HG02870 (cell line): ENCODE results near the gene CLOCK.
A peak's percentile ranks its signal among the peaks of the same experiment; 100 is the strongest.
"Not testable (repeated sequence)": the region's sequence is repeated elsewhere in the genome, so short reads cannot be mapped to it uniquely, and the experiment has no call there.

Experiments
- ATAC-seq: cut with Tn5 transposase; IDR thresholded peaks from one replicate; pipeline ENCODE4 v1.9.1; 2021; ENCODE audit warnings: mild to moderate bottlenecking, moderate library complexity; ENCODE audit not compliant: unreplicated experiment

CLOCK gene

GRCh38 chr4:55546756-55547465 lies at the start of gene CLOCK:
TSS of gene CLOCK (minus strand) at chr4:55546909. CDS start at chr4:55482785, 64,124 bp downstream.
- peak; percentile 68 for ATAC-seq

GRCh38 chr4:55592014-55592413 lies 45.3 kb upstream of the CLOCK start, which contains the start of gene PDCL2:
TSS of gene PDCL2 (minus strand) at chr4:55592245. CDS start at chr4:55592109, 136 bp downstream.
- no peak for ATAC-seq

GRCh38 chr4:55588160-55588559 lies 41.5 kb upstream of the CLOCK start:
- no peak for ATAC-seq

- not testable (repeated sequence) for ATAC-seq
Observed at GRCh38 chr4:55582773-55583172, 36.1 kb upstream of the CLOCK start.

DNA sequence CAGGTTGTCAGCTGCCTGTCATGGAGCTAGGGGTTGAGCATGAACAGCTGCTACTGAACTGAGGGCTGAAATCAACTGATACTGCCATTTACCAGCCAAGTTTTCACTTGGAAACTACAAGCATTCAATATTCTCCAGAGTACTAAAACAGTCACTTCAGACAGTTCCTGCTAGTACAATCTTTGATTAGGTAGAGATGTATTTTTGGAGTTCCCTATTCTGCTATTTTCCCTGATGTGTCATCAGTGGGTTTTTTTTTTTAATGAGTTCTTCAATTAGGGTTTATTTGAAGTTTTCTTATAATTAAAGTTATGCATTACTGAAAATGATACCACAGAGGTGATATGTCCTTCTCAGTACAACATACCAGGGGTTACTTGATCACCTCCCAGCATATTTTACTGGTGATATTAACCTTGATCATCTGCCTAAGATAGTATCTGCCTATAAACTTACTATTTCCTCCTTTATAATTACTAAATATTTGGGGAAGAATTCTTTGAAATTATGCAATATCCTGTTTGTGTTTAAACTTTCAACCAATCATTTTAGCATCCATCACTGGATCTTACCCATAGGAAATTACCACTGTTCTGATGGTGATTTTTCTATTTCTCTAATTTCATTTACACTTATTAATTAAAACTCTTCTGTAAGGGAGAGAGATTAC lies 31.8 kb upstream of the CLOCK start:
- no peak for ATAC-seq

- ATAC-seq, result no peak
Observed at GRCh38 chr4:55575513-55575912, 28.8 kb upstream of the CLOCK start.

DNA sequence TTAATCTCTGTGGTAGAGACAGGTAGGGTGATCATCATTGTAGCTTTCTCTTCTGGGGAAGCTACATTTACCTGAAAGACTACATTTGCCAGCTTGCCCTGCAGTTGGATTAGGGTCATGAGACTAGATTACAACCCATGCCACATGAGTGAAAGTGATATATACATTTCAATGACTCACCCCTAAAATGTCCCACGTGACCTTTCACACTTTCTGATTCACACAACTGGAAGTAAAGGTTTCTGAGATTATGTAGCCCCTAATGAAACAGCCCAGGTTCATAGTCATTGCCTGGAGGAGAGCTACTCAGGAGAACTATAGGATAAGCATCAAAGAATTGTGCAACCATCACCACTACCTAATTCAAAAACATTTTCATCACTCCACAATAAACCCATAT lies 27.5 kb upstream of the CLOCK start:
- no peak for ATAC-seq

DNA sequence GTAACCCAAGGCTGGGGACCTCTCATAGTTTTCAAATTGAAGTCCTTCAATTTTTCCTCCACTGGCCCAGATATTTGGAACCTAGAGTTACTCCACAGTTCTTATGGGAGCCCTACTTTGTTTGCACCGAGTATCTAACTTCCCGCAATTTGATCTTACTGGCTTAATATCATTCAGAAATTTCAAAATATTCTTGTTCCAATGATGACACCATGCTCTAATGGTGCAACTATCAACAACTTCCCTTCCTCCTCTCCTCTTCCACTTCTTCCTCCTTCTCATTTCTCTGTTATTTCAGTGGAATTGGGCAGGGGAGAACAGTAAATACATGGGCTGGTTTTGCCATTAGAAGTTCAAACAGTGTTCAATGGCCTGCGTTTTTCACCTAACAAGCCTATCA lies 25.1 kb upstream of the CLOCK start:
- no peak for ATAC-seq

GRCh38 chr4:55568905-55569504 lies 22.3 kb upstream of the CLOCK start:
- ATAC-seq, result no peak

DNA sequence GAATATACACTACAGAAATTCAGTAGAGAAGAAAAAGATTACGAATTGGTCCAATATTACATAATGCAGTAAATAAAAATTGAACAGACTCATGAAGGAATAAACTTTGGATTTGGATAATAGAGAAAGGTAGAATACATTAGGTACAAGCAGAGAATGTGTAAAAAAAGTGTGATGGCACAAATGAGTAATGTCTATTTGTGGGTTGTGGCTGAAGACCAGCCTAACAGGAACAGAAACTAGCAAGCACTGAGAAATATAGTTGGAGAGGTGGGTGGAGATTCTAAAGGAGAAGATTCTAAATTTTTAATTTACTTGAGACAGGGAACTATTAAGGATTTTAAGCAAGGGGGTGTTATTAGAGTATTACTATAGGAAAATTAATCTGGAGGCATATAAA lies 15.2 kb upstream of the CLOCK start:
- ATAC-seq, result peak; percentile 100

- no peak for ATAC-seq
Observed at GRCh38 chr4:55560096-55560495, 13.4 kb upstream of the CLOCK start.

DNA sequence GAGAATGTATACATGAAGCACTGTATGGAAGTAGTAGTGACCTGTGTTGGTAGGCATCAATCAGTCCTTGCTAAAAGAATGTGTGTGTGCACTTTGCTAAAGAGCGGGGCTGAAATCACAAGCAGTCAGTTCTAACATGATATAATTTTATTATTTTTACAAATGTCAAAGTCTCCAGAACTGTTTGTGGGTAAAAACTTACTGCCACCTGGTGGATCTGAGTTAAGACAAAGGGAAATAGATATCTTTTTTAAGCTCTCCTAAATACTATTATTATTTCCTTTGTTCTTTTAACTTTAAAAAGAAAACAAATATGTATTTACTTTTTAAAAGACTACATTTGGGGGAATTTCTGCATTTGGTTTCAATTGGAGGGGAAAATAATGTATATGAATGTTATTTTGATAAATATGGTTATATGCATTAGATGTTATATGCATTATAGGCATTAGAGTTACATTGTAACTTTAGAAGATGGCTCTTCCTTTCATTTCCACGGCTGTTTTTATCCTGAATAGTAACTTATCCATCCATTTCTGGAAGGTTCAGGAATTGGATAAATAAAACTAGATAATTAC lies 7.8 kb upstream of the CLOCK start:
- ATAC-seq, result no peak

- no peak for ATAC-seq
Observed at GRCh38 chr4:55553441-55554201, 6.9 kb upstream of the CLOCK start.

- ATAC-seq, result not testable (repeated sequence)
Observed at GRCh38 chr4:55551964-55552363, 5.3 kb upstream of the CLOCK start.

DNA sequence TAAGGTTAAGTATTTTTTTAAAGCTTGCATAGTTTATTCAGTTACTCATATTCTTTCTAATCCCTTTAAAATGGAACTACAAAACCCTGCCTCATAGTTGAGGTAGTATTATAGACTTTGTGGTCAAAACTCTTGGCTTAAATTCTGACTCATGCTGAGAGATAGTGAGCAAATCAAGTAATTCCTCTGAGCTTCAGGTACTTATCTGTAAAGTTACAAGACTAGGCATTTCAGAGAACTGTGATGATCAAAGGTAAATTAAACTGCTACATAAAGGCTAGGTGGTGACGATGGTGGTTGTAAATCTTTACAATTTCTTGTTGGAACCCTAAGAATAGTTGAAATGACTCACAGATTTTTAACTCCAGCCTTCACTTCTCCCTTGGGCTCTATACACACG lies 3.2 kb upstream of the CLOCK start:
- no peak for ATAC-seq

DNA sequence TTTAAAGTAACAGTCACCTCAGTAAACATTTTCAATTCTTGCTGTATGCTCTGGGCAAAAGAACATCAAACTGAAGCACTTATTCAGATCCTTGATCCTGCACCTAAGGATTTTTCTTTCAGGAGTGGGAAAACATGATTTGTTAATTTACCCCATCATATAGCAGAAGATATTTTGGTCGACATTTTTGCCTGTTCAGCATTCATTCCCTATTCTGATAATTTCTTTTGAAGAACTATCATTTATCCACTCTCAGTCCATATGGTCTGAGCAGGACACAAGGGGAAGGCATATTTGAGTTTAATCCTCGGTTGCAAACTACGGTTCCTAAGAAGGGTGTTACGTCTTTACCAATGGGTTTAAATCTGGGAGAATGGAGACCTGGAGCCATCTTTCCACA lies 1.2 kb upstream of the CLOCK start:
- ATAC-seq, result no peak

- ATAC-seq, result no peak
Observed at GRCh38 chr4:55547466-55547770, 709 bp upstream of the CLOCK start.

- peak; percentile 39 for ATAC-seq
Observed at GRCh38 chr4:55546506-55546755, 278 bp downstream of the CLOCK start.

- ATAC-seq, result peak; percentile 41
Observed at GRCh38 chr4:55545641-55546505, 836 bp downstream of the CLOCK start.

- no peak for ATAC-seq
Observed at GRCh38 chr4:55545151-55545550, 1.6 kb downstream of the CLOCK start.

DNA sequence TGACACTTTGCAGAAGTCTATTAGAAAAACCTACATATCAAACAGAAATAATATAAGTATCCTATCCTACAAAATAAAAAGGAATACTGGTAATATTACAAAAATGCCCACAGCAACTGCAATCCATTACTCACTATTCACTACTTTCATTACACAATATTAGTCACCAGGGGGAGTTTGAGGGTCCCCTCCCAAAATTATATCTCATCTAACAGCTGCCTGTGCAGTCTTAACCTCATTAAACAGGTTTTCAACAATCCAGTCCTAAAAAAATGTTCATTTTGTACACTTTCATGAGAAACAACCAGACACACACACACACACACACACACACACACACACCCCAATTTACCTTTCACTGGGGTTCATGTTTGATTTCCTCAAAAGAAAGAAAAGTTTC lies 2.9 kb downstream of the CLOCK start:
- no peak for ATAC-seq
